Mammary epithelial cell (primary cell): ENCODE measurements around the gene GAST.

ENCODE experiments used
- EZH2 ChIP-seq: IDR thresholded peaks from 2 replicates; pipeline ENCODE4 v1.6.1; 2012; ENCODE audit warnings: low read length, inconsistent platforms, borderline replicate concordance
- TF ChIP-seq, protein P1 (sequence below), 2 donors: IDR thresholded peaks in 1 of 2; conservative IDR thresholded peaks in 1 of 2; 2 replicates each; pipeline ENCODE4 v1.5.1; 2011 to 2012; ENCODE audit warnings: inconsistent platforms in 2 of 2, low read length in 2 of 2, mild to moderate bottlenecking in 2 of 2, control low read depth in 1 of 2, low read depth in 1 of 2; ENCODE audit not compliant: insufficient read depth in 1 of 2; ENCODE audit errors: extremely low read depth in 1 of 2

DNA sequence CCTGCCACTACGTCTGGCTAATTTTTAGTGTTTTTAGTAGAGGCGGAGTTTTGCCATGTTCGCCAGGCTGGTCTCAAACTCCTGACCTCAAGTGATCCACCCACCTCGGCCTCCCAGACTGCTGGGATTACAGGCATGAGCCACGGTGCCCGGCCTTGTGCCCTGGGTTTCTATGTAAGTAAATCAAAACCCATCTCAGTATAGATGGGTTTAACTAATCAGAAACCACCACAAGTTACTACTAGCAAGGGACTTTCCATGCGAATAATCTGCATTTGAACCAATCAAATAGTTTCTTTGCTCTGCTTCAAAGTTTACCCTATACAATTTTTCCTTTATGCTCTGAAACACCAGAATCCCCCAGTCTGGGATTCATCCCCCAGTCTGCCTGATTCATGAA is 40.0 kb upstream of the GAST start:
- TF ChIP-seq, protein P1, sequence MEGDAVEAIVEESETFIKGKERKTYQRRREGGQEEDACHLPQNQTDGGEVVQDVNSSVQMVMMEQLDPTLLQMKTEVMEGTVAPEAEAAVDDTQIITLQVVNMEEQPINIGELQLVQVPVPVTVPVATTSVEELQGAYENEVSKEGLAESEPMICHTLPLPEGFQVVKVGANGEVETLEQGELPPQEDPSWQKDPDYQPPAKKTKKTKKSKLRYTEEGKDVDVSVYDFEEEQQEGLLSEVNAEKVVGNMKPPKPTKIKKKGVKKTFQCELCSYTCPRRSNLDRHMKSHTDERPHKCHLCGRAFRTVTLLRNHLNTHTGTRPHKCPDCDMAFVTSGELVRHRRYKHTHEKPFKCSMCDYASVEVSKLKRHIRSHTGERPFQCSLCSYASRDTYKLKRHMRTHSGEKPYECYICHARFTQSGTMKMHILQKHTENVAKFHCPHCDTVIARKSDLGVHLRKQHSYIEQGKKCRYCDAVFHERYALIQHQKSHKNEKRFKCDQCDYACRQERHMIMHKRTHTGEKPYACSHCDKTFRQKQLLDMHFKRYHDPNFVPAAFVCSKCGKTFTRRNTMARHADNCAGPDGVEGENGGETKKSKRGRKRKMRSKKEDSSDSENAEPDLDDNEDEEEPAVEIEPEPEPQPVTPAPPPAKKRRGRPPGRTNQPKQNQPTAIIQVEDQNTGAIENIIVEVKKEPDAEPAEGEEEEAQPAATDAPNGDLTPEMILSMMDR (conservative IDR thresholded peaks at IDR 0.05 in 1 of 2, IDR thresholded peaks at IDR 0.05 in 1 of 2; ENCODE audit: extremely low read depth in 1 of 2, insufficient read depth in 1 of 2, low read depth in 1 of 2, low read length in 2 of 2): no peak
- TF ChIP-seq EZH2: no peak
